Brain microvascular endothelial cell (primary cell): Measurements from ENCODE around the gene DPF3.

Source experiments
- DNase-seq: peaks from one replicate; pipeline ENCODE4 v3.0.0-alpha.2; 2020
- H3K27ac ChIP-seq: fragments of 250-450 bp; sonication (Bioruptor Pico); 2 replicates; pipeline ENCODE4 v1.5.1; 2020; ENCODE audit warnings: mild to moderate bottlenecking, moderate library complexity
- H3K27me3 ChIP-seq: fragments of 250-450 bp; sonication (Bioruptor Pico); replicated peaks from 2 replicates; pipeline ENCODE4 v1.5.1; 2020; ENCODE audit warnings: mild to moderate bottlenecking
- H3K36me3 ChIP-seq: fragments of 250-450 bp; sonication (Bioruptor Pico); replicated peaks from 2 replicates; pipeline ENCODE4 v1.5.1; 2020; ENCODE audit warnings: mild to moderate bottlenecking
- H3K4me3 ChIP-seq: 2 replicates; pipeline ENCODE4 v1.5.1; 2011; ENCODE audit warnings: low read depth, mild to moderate bottlenecking, control low read depth, low read length, moderate library complexity
- in situ Hi-C: cut with HindIII; loops from 2 replicates; pipeline ENCODE4 v1.10.0; 2017; ENCODE audit warnings: low sequenced_read_pairs, low pct_ligation_motif_present
- TF ChIP-seq, protein P1 (sequence below): IDR thresholded peaks from 2 replicates; pipeline ENCODE4 v1.5.1; 2011; ENCODE audit warnings: low read depth, mild to moderate bottlenecking, moderate library complexity, low read length, control low read depth, inconsistent platforms; ENCODE audit errors: missing control alignments

DPF3 gene

DNA sequence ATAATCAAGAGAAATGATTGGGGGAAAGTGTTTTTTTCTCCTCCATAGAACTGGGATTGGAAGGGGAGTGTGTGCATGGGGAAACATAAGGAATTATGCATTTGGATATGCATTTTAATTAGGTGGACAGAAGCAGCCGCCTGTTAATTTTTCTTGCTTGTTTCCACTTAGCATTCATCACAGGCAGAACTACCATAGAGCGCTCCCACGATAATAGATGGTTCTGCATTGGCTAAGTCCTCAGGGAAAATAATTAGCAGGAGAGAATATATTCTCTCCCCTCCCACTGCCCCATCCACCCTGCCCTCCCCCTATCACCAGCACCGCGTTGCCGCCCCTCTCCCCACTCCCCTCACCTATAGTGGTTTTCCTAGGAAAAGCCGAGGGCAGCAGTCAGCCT, 11.4 kb downstream of the DPF3 start:
- DNase-seq: no peak
- no peak overlapping the region for H3K4me3 ChIP-seq
- TF ChIP-seq, protein P1, sequence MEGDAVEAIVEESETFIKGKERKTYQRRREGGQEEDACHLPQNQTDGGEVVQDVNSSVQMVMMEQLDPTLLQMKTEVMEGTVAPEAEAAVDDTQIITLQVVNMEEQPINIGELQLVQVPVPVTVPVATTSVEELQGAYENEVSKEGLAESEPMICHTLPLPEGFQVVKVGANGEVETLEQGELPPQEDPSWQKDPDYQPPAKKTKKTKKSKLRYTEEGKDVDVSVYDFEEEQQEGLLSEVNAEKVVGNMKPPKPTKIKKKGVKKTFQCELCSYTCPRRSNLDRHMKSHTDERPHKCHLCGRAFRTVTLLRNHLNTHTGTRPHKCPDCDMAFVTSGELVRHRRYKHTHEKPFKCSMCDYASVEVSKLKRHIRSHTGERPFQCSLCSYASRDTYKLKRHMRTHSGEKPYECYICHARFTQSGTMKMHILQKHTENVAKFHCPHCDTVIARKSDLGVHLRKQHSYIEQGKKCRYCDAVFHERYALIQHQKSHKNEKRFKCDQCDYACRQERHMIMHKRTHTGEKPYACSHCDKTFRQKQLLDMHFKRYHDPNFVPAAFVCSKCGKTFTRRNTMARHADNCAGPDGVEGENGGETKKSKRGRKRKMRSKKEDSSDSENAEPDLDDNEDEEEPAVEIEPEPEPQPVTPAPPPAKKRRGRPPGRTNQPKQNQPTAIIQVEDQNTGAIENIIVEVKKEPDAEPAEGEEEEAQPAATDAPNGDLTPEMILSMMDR: no peak
- in situ Hi-C loops: no loop called here
- no peaks in the 10 kb centered on the region for H3K36me3 ChIP-seq
- H3K27ac ChIP-seq: no peak overlapping the region
- no peaks in the 10 kb centered on the region for H3K27me3 ChIP-seq

DNA sequence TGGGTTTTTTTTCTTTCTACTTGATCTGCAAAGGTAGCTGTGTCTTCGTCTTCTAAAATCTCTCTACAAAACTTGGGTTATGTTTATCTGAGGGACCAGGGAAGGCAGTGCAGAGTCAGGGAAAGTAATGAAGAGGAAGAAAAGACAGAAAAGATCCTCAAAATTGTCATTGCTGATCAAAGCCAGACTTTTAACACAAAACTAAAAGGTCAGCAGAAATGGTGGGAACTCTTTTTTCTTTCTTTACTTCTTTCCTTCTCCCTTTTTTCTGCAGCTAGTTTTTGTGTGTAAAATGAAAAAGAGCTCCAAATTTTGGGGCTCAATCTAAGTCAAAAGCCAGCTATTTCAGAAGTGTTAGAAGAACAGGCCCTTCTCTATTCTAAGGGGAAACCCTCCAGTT, 11.9 kb downstream of the DPF3 start:
- TF ChIP-seq, protein P1: no peak
- in situ Hi-C loops: no loop called here
- no peak overlapping the region for H3K4me3 ChIP-seq
- no peaks in the 10 kb centered on the region for H3K27me3 ChIP-seq
- no peak overlapping the region for H3K27ac ChIP-seq
- H3K36me3 ChIP-seq: no peaks in the 10 kb centered on the region
- DNase-seq: no peak

DNA sequence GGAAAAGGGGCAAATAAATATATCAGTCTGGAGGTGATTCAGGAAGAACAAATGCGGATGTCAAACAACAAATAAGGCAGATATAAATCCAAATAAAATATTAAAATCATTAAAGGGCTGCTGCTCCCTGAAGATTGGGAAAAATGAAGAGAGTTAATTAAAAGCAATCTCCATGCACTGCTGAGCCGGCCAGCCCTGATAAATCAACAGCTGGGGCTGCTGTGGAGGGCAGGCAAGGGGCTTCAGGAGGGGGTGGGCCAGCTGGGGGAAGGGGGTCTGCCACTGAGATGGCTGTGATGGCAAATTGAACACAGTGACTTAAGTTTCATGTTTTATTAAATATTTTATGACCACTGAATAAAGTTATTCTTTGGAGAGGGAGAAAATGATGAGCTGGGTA, 12.4 kb downstream of the DPF3 start:
- Histone ChIP-seq H3K4me3 (no peak overlapping the region), H3K36me3 (no peaks in the 10 kb centered on the region), H3K27ac (no peak overlapping the region), H3K27me3 (no peaks in the 10 kb centered on the region)
- no peak for DNase-seq
- TF ChIP-seq, protein P1: no peak
- in situ Hi-C loops: no loop called here

DNA sequence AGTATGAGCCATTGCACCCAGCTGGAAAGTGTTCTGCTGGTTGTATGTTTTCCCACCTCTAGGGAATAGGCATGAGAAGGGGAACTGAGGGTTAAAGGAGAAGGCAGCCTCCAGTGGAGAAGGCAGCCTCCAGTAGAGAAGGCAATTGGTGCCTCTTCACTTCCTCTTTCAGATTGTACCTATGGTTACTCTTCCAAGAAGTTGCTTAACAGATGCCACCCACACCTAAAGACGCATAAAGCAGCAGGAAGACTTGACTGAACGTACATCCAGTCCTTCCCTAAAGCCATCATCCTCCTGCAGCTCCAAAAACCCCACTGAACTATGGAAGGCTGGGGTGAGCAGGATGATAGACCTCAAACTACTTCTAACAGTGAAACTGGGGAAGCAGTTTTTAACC, 13.1 kb downstream of the DPF3 start:
- in situ Hi-C loops: no loop called here
- TF ChIP-seq, protein P1: no peak
- Histone ChIP-seq H3K27ac (no peak overlapping the region), H3K4me3 (no peak overlapping the region), H3K36me3 (no peaks in the 10 kb centered on the region), H3K27me3 (no peaks in the 10 kb centered on the region)
- DNase-seq: no peak

DNA sequence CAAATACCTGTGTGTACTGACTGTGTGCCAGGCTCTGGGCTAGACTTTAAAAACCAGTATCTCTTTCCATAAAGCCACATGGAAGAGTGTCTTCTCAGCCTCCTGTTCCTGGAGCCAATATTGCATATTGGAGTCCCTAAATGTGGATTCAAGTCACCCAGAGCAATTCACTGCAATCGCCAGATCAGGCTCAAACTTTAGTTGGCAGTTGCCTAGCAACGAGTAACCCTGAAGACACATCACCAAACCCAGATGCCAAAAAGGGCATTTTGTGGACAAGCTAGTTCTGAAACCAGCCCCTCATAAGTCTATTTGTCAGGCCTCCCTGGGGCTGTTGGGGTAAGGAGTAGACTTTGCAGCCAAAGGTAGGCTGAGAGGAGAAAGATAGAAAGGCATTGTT, 13.7 kb downstream of the DPF3 start:
- Histone ChIP-seq H3K27ac (no peak overlapping the region), H3K4me3 (no peak overlapping the region), H3K36me3 (no peaks in the 10 kb centered on the region), H3K27me3 (no peaks in the 10 kb centered on the region)
- DNase-seq: no peak
- TF ChIP-seq, protein P1: no peak
- in situ Hi-C loops: no loop called here

DNA sequence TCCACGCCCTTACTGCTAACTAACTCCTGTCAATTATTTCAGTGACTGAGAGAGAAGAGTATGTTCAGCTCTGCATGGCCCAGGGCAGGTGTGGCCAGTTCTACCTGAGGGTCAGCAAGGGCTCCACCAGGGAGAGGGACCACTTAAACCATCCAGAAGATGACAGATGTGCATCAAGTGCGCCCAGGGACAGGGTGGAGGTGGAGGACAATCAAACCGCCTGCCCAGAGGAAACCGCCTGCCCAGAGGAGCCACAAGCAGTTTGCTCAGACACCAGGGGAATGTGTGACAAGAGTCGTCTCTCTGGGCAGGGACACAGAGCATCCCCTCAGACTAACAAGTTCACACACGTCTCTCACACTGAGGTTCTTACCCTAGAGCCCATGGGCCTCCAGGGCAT, 14.5 kb downstream of the DPF3 start:
- Histone ChIP-seq H3K27me3 (no peaks in the 10 kb centered on the region), H3K4me3 (no peak overlapping the region), H3K36me3 (no peaks in the 10 kb centered on the region), H3K27ac (no peak overlapping the region)
- TF ChIP-seq, protein P1: no peak
- no peak for DNase-seq
- in situ Hi-C loops: no loop called here
